Measurements from ENCODE around the gene TMEM252.

DNA sequence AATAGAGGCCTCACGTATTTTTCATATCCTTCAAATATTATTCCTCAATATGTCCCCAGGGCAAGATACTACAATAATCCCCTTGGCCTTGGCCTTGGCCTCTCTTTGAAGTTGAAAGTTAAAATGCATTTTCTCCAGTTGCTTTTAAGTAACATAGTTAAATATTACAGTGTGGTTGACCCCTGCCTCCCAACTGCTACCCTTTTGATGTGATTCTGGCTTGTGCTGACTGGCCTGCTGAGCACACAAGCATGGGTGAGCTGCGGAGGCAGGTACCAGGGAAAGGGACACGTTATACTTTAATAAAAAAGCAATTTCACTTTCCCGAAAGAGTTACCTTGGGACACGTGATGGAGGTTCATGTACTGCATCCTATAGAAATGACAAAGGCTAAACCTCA lies 17.9 kb upstream of the TMEM252 start:
- TF ChIP-seq, protein P1, sequence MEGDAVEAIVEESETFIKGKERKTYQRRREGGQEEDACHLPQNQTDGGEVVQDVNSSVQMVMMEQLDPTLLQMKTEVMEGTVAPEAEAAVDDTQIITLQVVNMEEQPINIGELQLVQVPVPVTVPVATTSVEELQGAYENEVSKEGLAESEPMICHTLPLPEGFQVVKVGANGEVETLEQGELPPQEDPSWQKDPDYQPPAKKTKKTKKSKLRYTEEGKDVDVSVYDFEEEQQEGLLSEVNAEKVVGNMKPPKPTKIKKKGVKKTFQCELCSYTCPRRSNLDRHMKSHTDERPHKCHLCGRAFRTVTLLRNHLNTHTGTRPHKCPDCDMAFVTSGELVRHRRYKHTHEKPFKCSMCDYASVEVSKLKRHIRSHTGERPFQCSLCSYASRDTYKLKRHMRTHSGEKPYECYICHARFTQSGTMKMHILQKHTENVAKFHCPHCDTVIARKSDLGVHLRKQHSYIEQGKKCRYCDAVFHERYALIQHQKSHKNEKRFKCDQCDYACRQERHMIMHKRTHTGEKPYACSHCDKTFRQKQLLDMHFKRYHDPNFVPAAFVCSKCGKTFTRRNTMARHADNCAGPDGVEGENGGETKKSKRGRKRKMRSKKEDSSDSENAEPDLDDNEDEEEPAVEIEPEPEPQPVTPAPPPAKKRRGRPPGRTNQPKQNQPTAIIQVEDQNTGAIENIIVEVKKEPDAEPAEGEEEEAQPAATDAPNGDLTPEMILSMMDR (IDR thresholded peaks at IDR 0.05): no peak
- TF ChIP-seq FOXM1 (IDR thresholded peaks at IDR 0.05; ENCODE audit: low read depth) (no peak), TAF1 (IDR thresholded peaks at IDR 0.05; ENCODE audit: borderline replicate concordance, low read depth, low read length) (no peak)
- TF ChIP-seq, protein P2, sequence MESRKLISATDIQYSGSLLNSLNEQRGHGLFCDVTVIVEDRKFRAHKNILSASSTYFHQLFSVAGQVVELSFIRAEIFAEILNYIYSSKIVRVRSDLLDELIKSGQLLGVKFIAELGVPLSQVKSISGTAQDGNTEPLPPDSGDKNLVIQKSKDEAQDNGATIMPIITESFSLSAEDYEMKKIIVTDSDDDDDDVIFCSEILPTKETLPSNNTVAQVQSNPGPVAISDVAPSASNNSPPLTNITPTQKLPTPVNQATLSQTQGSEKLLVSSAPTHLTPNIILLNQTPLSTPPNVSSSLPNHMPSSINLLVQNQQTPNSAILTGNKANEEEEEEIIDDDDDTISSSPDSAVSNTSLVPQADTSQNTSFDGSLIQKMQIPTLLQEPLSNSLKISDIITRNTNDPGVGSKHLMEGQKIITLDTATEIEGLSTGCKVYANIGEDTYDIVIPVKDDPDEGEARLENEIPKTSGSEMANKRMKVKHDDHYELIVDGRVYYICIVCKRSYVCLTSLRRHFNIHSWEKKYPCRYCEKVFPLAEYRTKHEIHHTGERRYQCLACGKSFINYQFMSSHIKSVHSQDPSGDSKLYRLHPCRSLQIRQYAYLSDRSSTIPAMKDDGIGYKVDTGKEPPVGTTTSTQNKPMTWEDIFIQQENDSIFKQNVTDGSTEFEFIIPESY (IDR thresholded peaks at IDR 0.05; ENCODE audit: borderline replicate concordance, low read depth): no peak

Data from SK-N-SH (cell line).